ENCODE measurements around the gene TMEM167B.

DNA sequence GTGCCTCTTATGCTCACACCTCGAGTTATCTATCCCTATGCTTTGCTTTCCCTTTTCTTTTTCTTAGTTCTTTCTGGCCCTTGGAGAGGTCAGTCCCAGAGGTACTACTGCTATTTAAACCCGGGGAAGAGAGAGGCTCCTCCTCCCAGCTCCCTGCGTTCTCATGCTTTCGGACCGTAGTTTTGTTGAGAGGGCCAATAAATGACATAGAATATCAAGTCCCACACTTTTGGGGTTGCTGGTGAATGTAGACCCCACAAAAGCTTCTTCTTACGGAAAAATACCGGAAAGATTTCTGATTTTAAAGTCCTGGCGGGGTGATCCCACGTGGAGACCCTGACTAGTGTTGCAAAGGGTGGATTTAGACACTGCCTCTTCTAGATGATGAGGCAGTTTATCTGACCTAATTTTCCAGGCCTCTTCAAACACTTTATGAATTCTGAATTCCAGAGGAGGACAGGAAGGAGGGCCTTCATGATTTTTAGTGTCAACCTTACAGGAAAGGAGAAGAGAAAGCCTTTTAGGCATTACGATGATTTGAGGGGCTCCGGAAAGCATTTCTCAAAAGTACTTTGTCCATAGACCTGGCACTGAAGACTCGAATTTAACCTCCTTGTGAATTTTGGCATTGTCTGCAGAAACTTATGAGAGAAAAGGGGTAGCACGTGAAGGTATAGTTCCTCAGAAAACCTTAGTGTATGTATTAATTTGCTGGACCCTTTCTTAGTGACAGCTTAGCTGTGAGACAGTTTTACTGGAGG, 694 bp downstream of the TMEM167B start:
- TF ChIP-seq POLR2A (IDR thresholded peaks at IDR 0.05; ENCODE audit: control extremely low read depth in 1 of 2, low read depth in 2 of 2, low read length in 2 of 2) (no peak; a peak in 1 of 3 replicates), JUND (IDR thresholded peaks at IDR 0.05; ENCODE audit: low read length) (no peak), BRCA1 (IDR thresholded peaks at IDR 0.05; ENCODE audit: low read depth, low read length) (no peak), CTCF (IDR thresholded peaks at IDR 0.05; ENCODE audit: control extremely low read depth in 1 of 3, insufficient read depth in 1 of 3, low read depth in 1 of 3, low read length in 3 of 3) (no peak), POLR2AphosphoS5 (IDR thresholded peaks at IDR 0.05; ENCODE audit: low read depth, low read length) (no peak), RAD21 (IDR thresholded peaks at IDR 0.05 in 1 of 2, conservative IDR thresholded peaks at IDR 0.05 in 1 of 2; ENCODE audit: low read depth in 2 of 2, low read length in 2 of 2) (no peak)

All from H1 (cell line).